ENCODE measurements around the gene STRADA.

- no peak for TF ChIP-seq CTCF (conservative IDR thresholded peaks at IDR 0.05)
- TF ChIP-seq ZFX (IDR thresholded peaks at IDR 0.05) = no peak
Observed at GRCh38 chr17:63707151-63707550, 34.4 kb downstream of the STRADA start.

All from C4-2B (cell line).